Sciatic nerve (tissue), 2 donors: ENCODE results near the gene SFTPB. TPM values are rescaled to one million over a fixed set of nuclear protein-coding genes. Genes with fewer than 3 reads are reported as not detected.
A peak's percentile ranks its signal among the peaks of the same experiment; 100 is the strongest.
"Not testable (repeated sequence)": the region's sequence is repeated elsewhere in the genome, so short reads cannot be mapped to it uniquely, and the experiment has no call there.

Source experiments
- ATAC-seq: fragments of 200-7000 bp; cut with Tn5 transposase; one replicate; pipeline ENCODE4 v1.9.1; 2020; ENCODE audit warnings: mild to moderate bottlenecking, moderate library complexity
- DNase-seq: peaks from one replicate; pipeline ENCODE4 v3.0.0-alpha.2; 2020; ENCODE audit warnings: low spot score
- intact Hi-C: fragments of 100-400 bp; cut with DNase I; formaldehyde crosslinking; loops from one replicate; pipeline ENCODE4 v1.14.2; 2022
- total RNA-seq: library from RNA; stranded (reverse); fragmentation: NEBNext Ultra II Directional; extraction: Animal tissue kit (Norgen Biotek cat#: 25700); gene quantifications from one replicate; pipeline ENCODE4 v1.2.1, GENCODE V29; 2021
- donor health status: DM: no; HTN: no; CAD: no.
- donor health status: DM: no; HTN: no; CAD: no.

SFTPB gene
- total RNA-seq, 1 donor from 2014 or later: 6.1 TPM

DNA sequence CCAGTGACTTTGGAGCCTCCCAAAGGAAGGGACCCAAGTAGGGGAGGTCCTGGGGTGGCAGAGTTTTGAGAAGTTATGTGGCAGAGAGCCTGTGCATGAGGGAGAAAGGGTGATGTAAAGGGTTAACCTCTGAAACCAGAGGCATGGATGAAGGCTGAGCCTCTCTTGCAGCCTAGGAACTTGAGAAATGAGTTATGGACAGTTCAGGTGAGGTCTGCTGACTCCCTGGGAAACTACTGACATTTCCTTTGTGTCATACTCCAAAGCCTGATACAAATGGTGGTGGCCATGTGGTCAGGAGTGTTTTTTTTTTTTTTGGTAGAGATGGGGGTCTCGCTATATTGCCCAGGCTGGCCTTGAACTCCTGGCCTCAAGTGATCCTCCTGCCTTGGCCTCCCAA is 13.8 kb upstream of the SFTPB start:
- ATAC-seq (no peak), DNase-seq (no peak)
- intact Hi-C loops: no loop called here

DNA sequence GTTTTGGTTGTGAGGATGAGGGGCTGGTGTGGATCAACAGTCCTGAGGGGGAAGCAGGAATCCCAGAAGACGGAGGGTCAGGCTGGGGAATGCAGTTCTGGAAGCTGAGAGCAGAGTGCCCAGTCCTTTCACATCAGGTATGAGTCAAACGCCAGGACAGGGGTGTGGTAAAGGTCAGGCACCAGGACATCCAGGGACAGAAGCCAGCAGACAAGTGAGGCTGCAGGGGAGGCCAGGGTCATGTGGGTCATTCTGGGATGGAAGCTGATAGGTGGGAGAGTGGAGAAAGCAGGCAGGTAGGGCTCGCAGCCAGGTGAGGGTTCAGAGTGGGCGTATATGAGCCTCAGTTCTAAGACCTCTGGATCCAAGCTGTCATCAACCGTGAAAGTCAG is 13.4 kb upstream of the SFTPB start:
- intact Hi-C loops: no loop called here
- no peak for DNase-seq
- no peak for ATAC-seq

DNA sequence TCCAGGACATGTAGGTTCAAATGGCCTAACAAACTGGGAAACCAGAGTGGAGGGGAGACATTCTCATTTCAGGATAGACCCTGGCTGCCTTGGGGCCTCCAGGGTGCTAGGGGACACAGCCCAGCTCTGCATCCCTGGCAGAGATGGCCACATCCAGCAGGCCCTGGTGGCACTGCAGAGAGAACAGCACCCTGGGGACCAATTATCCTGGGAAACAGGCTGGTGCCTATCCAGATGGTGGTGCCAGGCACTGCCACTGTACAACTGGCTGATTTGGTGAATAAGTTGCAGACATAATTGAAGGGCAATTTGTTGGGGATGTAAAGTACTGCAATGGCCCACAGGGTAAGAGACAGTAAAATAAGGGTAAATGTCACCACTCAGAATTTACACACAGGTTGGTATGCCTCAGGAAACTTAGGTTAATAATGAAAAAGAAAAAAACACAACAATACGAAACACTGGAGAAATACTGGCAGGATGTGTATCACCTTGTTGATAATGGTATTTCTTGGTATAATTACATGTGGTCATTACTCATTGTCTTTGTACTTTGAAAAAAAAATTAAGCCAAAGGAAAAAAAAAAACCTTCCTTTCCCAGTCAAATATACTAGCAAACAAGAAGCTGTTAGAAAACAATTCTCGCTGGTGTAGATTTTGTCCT is 12.8 kb upstream of the SFTPB start:
- ATAC-seq (no peak), DNase-seq (no peak)
- intact Hi-C loops: no loop called here

DNA sequence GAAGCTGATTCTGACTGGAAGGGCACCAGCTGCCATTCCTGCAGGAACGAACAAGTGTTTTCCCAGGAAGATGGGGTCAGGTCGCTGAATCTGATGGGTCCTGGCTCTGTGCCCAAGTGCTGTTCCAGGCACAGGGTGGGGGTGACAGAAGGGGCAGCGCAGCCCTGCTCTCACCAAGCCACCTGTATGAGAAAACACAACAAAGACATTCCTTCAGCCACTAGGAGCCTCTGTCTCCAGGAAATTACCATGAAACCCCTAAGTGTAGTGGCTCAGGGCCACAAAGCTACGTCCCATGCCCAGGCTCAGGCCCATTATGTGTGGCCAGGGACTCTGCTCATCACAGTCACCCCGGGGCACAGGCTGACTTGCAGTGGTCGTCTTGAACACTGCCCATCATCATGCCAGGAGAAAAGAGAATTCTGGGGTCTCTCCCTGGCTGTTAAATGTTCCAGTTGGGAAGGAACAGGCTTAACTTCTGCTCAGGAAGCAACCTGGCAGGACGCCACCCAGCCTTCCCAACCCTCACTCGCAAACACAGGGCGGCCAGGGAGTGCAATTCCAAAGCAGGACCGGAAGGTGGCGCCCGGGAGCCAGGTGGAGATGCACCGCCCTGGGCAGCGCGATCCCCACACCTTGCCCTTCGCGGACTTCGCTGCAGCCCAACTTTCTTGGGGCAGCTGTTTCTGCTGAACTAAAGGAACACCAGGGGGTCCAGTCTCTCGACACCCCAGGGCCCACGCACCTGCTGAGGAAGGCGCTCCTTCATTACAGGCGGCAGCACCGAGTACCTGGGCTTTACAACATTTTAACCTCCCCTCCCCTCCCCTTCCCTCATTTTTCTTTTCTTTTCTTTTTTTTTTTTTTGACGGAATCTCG is 11.0 kb upstream of the SFTPB start:
- ATAC-seq: peak; percentile 90
- intact Hi-C loops: no loop called here

DNA sequence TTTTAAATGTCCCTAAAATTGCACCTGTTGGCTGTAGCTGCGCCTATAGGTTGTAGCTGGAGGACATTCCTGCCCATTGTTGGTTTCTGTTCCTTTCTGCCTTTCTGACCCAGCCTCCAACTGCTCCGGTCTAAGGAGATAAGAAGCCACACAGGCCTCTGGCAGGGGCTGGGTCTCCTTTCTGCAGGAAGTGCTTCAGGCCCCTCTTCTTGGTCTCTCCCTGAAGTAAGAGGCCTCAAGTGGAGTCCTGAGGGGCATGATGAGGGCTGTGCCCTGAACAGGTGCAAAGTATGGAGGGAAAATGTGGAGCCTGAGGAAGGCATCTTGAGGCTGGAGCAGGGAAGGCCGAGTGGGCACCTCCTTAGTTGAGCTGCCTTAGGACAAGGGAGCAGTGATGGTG is 10.4 kb upstream of the SFTPB start:
- intact Hi-C loops: no loop called here
- no peak for DNase-seq

More for the DNA sequence above, 11.0 kb upstream of the SFTPB start:
- peak; percentile 92 for DNase-seq

DNA sequence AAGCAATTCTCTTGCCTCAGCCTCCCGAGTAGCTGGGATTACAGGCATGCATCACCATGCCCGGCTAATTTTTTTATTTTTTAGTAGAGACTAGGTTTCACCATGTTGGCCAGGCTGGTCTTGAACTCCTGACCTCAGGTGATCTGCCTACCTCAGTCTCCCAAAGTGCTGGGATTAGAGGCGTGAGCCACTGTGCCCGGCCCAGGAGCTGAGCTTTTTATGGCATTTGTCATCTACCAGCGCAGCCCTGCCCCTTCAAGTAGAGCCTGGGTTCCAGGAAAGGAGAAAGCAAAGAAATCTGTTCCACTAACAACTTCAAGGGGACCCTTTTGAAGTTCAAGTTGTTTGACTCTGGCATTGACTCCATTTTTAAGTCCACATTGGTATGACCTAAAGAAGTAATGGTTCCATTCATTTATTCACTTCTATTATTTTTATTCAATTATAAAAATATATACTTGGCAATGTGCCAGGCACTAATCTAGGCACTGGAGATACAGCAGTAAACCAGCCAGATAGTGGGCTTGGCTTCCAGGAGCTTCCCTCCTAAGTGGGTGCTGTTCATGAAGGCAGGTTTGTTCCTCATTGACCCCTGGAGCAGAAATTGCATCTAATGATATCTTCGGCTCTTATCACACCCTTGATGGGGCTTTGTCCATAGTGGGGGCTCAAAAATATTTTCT is 8.0 kb upstream of the SFTPB start:
- no peak for ATAC-seq
- intact Hi-C loops: no loop called here
- no peak for DNase-seq

More for the DNA sequence above, 10.4 kb upstream of the SFTPB start:
- no peak for ATAC-seq

DNA sequence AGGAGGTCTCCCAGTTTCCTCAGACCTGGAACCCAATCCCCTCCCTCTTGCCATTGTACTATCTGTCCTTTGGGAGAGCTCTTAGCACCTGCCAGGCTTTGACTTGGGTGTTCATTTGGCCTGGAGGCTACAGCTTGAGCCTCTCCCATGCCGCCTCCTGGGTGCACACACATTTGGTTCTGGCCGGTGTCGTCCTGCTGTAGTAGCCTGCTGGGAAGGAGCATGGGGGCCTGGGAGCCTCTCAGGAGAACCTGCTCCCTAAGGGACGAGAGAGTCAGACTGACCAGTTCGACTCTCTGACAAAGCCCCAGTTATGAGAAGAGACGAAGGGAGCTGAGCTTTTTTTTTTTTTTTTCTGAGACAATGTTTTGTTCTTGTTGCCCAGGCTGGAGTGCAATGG is 7.4 kb upstream of the SFTPB start:
- intact Hi-C loops: no loop called here
- no peak for DNase-seq
- no peak for ATAC-seq

DNA sequence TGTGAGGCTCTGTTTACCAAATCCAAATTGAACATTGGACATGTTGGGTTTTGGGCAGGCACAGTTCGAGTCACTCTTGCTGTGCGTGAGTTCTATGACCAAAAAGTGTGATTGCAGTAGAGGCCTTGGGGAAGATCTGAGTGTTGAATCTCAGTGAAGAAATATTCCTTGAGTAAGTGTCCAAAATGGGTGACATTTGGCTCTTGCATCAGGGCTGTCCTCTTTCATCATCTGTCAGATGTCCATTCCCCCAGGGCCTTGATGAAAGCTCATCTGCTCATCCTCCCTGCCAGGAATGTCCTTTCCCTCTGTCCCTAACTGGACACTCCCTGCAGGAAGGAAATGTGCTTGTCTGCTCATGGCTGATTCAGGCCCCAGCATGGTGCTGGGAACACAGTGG is 6.4 kb upstream of the SFTPB start:
- peak; percentile 41 for ATAC-seq
- intact Hi-C loops: no loop called here
- DNase-seq: no peak

DNA sequence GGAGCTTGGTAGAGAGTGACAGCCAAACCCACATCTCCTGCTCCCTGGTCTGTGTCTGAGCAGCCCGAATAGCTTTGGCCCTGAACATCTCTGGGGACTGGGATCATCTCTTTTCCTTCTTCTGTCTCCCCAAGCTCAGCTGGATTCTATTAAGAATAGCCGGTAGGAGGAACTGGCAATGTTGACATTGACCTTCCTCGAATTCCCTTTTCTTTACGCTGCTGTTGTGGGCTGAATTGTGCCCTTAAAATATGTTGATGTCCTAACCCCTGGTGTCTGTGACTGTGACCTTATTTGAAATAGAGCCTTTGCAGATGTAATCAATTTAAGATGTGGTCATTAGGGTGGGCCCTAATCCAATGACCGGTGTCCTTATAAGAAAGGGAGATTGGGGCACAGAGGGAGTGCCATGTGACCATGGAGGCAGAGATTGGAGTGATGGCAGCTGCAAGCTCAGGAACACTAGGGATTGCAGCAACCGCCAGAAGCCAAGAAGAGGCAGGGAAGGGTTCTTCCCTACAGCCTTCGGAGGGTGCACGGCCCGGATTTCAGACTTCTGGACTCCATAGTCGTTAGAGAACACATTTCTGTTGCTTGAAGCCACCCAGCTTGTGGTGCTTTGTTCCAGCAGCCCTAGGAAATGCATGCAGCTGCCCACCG is 5.8 kb upstream of the SFTPB start:
- no peak for ATAC-seq
- intact Hi-C loops: no loop called here
- no peak for DNase-seq

DNA sequence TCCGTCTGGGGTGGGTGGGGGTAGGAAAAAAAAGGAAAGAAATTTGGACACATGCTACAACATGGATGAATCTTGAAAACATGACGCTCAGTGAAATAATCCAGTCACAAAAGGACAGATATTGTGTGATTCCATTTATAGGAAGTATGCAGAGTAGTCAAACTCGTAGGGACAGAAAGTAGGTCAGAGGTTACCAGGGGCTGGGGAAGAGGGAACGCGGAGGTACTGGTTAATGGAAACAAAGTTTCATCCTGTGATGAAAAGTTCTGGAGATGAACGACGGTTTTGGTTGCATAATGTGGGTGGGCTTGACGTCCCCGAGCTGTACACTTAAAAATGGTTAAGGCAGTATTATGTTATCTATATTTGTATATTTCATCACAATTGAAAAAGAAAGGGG is 4.5 kb upstream of the SFTPB start:
- ATAC-seq (no peak), DNase-seq (no peak)
- intact Hi-C loops: no loop called here

DNA sequence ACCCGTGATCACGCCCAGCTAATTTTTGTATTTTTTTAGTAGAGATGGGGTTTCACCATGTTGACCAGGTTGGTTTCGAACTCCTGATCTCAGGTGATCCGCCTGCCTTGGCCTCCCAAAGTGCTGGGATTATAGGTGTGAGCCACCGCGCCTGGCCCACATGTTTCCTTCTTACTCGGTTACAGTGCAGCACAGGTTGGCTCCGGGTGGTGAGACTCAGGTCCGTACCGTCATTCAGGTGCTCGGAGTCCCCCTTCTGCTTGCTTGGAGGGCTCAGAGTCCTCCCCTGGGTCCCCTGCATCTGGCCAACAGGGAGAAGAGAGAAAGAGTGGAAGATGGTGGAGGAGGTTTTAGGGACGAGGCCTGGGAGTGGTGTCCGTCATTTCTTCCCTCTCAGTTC is 2.4 kb upstream of the SFTPB start:
- intact Hi-C loops, DNase-seq, ATAC-seq: not testable (repeated sequence)

DNA sequence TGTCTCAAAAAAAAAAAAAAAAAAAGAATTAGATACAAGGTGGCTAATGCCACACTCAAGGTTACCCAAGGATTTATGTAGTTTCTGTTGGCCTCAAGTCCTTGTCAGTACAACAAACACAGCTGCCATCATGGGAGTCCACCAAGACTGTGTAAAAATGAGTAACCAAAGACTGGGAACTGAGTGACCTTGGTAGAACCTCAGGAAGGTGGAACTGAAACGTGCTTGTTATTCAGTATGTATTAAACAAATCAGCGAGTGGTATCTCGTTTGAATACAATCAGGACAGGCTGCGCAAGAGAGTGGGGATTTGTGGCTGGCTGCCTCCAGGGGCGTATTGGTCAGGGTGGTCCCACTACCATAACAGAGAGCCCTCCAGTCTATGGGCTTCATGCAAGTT is 1.6 kb upstream of the SFTPB start:
- ATAC-seq (no peak), DNase-seq (no peak)
- intact Hi-C loops: no loop called here

DNA sequence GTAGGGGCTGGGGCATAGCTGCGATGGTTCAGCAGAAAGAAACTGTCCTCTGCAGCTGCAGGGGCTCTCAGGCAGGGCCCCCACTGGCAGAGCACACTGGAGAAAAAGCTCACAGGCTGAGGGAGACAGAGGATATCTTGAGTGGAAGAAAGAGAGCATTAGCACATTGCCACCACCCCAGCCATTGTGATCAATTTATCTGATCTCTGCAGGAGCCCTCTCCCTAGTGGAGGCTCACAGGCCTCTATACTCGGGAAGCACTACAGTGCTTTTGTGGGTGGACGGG is 801 bp upstream of the SFTPB start:
- intact Hi-C loops: no loop called here
- no peak for ATAC-seq
- DNase-seq: no peak

DNA sequence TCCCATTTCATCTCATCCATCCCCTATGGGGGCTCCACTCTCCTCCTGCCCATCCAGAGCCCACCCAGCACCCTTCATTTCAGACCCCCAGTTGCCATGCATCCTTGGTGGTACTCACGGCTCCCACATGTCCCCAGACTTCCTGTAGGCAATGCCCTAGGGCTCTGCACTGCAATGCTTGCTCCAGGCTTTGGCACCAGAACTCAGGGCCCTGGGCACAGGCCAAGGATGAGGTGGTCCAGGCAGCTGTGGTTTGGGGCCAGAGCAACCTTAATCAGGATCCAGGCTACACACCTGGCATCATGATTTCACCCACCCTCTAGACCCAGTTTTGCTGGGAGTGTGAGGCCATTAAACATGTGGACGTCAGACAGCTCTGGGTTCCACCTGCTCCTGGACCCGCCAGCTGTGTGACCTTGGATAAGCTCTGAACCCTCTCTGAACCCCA is 414 bp downstream of the SFTPB start:
- DNase-seq: no peak
- intact Hi-C loops: no loop called here
- ATAC-seq: no peak

DNA sequence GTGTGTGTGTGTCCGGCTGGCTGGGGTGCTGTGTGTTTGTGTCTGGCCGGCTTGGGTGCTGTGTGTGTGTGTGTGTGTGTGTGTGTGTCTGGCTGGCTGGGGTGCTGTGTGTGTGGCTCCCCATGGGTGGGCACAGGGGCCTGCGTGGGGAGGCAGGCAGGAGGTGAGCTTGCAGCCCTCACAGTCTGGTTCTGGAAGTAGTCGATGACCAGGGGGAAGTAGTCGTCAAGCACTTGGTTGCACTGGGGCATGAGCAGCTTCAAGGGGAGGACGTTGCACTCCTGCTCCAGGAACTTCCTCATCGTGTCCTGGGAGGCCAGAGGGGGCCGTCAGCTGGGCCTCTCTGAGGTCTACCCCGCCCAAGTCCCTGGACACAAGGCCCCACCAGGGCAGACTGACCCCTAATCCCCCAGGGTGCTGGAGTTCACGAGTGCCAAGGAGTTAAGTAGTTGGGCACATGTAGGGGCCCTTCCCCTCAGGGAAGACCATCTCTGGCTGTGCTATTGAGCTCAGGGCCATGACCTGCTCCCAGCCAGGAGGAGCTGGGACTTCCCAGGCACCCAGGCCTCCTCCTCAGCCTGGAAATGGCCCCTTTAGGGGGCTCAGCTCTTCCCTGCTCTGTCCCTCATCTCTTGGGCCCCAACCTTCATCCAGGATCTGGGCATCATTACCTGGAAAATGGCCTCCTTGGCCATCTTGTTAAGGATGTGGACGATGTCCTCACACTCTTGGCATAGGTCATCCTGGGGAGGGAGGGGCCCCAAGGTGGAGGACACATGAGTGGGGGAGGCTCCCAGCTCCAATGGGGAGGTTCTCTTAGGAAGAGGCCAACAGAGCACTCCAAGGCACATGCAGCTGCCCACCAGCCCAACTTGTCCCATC is 1.3 kb downstream of the SFTPB start:
- DNase-seq (no peak), ATAC-seq (peak; percentile 29)
- intact Hi-C loops: no loop called here

DNA sequence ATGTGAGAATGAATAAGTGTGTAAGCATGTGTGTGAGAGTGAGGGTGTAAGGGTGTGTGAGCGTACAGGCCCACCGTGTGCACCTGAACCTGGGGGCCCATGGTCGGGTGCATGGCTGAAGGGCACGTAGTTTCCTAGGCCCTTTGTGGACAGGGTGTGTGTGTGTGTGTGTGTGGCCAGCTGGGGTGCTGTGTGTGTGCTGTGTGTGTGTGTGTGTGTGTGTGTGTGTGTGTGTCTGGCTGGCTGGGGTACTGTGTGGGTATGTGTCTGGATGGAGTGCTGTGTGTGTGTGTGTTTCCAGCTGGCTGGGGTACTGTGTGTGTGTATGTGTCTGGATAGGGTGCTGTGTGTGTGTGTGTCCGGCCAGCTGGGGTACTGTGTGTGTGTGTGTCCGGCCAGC is 2.0 kb downstream of the SFTPB start:
- DNase-seq (no peak), ATAC-seq (no peak)
- intact Hi-C loops: no loop called here

DNA sequence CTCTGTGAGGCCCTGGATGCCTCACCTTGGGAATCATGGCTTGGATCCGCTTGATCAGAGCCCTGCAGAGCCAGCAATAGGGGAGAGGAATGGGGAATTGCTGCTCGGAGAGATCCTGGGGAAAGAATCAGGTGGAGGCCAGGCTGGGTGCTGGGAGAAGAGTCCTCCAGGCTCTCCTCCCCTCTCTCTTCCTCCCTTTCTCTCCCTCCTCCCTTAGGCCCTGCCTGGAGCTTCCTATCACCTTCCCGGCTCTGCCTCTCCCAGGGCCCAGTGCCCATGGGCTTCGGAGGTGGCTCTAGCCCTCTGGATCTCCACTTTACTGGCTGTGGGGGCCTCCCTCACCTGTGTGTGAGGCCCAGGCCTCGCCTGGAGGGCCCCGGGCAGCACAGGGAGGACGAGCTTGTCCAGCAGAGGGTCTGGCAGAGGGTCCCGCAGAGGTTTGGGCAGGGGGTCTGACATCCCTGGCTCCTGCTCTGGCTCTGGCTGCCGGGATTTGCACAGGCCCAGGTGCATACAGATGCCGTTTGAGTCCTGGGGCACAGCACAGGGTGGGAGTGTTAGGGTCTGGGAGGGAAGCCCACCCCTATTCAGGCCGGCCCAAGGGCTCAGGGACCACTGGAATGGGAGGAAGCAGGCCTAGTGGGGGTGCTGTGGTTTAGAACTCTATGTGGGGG is 2.6 kb downstream of the SFTPB start:
- ATAC-seq (no peak), DNase-seq (no peak)
- intact Hi-C loops: no loop called here
